GM18511 (cell line): ENCODE measurements around the gene SDHAF3.
"Not testable (repeated sequence)": the region's sequence is repeated elsewhere in the genome, so short reads cannot be mapped to it uniquely, and the experiment has no call there.

ENCODE experiments used
- ATAC-seq: cut with Tn5 transposase; IDR thresholded peaks from one replicate; pipeline ENCODE4 v1.9.1; 2021; ENCODE audit warnings: mild to moderate bottlenecking, moderate library complexity; ENCODE audit not compliant: unreplicated experiment

SDHAF3 gene

GRCh38 chr7:97123115-97123514, 5.6 kb downstream of the SDHAF3 start:
- ATAC-seq, result not testable (repeated sequence)

DNA sequence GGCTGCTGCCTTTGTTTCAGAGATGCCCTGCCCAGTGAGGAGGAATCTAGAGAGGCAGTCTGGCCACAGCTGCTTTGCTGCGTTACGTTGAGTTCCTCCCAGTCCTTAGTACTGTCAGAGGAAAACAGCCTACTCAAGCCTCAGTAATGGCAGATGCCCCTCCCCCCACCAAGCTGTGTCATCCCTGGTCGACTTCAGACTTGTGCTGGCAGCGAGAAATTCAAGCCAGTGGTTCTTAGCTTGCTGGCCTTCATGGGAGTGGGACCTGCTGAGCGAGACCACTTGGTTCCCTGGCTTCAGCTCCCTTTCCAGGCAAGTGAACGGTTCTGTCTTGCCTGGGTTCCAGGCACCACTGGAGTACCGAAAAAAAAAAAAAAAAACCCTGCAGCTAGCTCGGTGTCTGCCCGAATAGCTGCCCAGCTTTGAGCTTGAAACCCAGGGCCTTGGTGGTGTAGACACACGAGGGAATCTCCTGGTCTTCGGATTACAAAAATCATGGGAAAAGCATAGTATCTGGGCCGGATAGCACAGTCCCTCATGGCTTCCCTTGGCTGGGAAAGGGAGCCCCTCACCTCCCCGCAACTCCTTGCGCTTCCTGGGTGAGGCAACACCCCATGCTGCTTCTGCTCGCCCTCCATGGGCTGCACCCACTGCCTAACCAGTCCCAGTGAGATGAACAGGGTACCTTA, 9.1 kb downstream of the SDHAF3 start:
- no peak for ATAC-seq

- ATAC-seq, result no peak
These were observed 11.2 kb downstream of the SDHAF3 start for GRCh38 chr7:97128736-97129135.

- no peak for ATAC-seq
These were observed 13.1 kb downstream of the SDHAF3 start for GRCh38 chr7:97130417-97131139.

GRCh38 chr7:97133159-97133558, 15.7 kb downstream of the SDHAF3 start:
- ATAC-seq, result no peak

DNA sequence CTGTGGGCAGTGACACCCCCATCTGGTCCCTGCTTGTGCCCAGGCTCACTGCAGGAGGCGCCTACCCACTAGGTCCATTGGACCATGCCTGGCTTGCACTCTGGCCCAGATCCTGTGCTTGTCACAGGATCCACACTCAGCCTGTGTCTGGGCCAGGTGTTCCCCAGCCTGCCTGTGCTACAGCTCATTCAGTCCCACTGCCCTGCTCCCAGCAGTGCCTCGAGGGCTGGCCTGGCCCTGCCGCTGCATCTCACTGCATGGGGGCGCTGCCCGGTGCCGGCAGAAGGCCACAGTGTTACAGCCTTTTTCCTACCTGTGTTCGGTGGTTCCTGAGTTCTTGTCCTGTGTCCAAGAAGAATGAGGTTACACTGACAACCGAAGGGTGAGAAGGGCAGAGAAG, 21.3 kb downstream of the SDHAF3 start:
- no peak for ATAC-seq

DNA sequence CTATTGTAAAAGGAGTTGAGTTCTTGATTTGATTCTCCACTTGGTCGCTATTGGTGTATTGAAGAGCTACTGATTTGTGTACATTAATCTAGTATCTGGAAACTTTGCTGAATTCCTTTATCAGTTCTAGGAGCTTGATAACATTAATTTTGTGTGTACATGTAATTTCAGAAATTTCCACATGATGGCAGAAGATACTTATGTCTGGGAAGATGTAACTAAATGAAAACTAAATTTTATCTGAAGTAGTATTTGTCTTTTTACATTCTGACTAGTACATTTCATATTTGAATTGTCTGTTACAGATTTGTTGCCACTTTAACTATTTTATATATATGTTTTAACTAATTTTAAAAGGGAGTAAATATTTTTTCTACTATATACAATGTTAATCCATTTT, 27.6 kb downstream of the SDHAF3 start:
- ATAC-seq, result no peak

DNA sequence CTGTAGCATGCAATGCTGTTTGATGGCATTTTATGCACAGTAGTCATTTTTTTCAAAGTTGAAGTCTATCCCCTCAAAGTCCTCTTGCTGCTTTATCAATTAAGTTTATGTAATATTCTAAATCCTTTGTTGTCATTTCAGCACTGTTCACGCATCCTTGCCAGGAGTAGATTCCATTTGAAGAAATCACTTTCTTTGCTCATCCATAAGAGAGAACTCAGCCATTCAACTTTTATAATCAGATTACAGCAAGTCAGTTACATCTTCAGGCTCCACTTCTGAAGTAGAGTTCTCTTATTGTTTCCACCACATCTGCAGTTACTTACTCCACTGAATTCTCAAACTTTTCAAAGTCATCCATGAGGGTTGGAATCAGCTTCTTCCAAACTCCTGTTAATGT, 32.3 kb downstream of the SDHAF3 start:
- ATAC-seq, result no peak

- ATAC-seq, result no peak
These were observed 38.5 kb downstream of the SDHAF3 start for GRCh38 chr7:97155897-97156418.

GRCh38 chr7:97159984-97160383, 42.5 kb downstream of the SDHAF3 start:
- not testable (repeated sequence) for ATAC-seq

DNA sequence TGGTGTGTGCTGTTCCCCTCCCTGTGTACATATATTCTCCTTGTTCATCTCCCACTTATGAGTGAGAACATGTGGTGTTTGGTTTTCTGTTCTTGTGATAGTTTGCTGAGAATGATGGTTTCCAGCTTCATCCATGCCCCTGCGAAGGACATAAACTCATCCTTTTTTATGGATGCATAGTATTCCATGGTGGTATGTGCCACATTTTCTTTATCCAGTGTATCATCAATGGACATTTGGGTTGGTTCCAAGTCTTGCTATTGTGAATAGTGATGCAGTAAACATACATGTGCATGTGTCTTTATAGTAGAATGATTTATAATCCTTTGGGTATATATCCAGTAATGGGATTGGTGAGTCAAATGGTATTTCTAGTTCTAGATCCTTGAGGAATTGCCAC, 44.1 kb downstream of the SDHAF3 start:
- not testable (repeated sequence) for ATAC-seq

DNA sequence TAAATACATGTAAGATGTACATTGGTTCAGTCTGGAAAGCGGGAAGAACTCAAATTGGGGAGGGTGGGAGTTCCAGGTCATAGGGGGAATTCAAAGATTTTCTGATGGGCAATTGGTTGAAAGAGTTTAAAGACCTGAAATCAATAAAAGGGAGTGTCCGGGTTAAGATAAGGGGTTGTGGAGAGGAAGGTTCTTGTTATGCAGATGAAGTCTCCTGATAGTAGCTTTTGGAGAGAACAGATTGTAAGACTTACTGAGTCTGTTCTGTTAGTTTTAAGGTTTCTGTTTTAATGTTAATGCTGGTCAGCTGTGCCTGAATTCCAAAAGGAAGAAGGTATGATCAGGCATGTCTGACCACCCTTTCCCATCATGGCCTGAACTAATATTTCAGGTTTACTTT, 48.8 kb downstream of the SDHAF3 start:
- ATAC-seq, result no peak

DNA sequence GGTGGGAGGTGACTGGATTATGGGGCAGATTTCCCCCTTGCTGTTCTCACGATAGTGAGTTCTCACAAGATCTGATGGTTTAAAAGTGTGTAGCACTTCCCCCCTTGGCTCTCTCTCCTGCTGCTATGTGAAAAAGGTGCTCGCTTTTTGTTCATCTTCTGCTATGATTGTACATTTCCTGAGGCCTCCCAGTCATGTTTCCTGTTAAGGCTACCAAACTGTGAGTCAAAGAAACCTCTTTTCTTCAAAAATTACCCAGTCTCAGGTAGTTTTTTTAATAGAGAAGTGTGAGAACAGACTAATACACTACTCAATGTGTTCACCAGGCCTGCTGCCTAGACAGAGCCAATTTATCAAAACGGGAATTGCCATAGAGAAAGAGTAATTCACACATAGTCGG, 49.7 kb downstream of the SDHAF3 start:
- no peak for ATAC-seq

- no peak for ATAC-seq
These were observed 50.3 kb downstream of the SDHAF3 start for GRCh38 chr7:97167749-97168148.

GRCh38 chr7:97174303-97174702, 56.8 kb downstream of the SDHAF3 start:
- no peak for ATAC-seq

GRCh38 chr7:97179454-97180104, 62.1 kb downstream of the SDHAF3 start:
- peak; percentile 88 for ATAC-seq

GRCh38 chr7:97187067-97187466, 69.6 kb downstream of the SDHAF3 start:
- ATAC-seq, result no peak

GRCh38 chr7:97196174-97196573, 78.7 kb downstream of the SDHAF3 start:
- not testable (repeated sequence) for ATAC-seq

DNA sequence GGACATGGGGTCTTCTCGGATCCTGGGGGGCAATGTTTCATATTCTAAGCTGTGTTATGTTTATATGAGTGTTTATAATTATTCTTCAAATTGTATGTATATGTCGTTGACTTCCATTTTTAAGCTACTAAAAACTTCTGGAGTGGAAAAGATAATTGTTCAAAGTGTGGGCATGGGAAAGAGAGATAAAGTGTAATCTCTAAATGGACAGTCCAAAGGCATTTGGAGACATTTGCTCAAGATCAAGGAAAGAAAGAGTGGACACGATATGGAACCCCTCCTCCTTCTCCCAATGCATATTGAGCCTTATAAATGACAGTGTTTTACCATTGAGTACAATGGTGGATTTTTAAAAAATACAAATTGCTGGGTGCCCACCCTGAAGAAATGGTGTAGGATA, 81.1 kb downstream of the SDHAF3 start:
- no peak for ATAC-seq

DNA sequence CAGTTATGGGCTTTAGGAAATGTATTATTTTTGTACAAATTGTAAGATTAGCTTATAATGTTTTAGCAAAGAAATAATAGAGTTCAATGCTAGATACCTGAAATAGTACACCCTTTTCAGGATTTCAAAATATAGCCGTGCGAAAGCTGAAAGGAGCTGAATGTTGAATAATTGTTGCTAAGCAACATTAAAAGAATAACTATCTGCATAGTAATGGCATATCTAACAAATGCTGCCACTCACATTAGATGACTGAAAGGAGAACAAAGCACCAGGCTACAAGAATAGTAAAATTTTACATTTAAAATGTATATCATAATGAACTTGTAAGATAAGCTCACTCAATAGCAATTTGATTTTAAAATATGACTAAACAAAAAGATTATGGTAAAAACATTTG, 82.5 kb downstream of the SDHAF3 start:
- no peak for ATAC-seq

- ATAC-seq, result no peak
These were observed 86.5 kb downstream of the SDHAF3 start for GRCh38 chr7:97203957-97204356.

GRCh38 chr7:97204821-97205220, 87.3 kb downstream of the SDHAF3 start:
- ATAC-seq, result no peak
